ENCODE results near the gene SLC26A2.
A peak's percentile ranks its signal among the peaks of the same experiment; 100 is the strongest.

Gene SLC26A2

DNA sequence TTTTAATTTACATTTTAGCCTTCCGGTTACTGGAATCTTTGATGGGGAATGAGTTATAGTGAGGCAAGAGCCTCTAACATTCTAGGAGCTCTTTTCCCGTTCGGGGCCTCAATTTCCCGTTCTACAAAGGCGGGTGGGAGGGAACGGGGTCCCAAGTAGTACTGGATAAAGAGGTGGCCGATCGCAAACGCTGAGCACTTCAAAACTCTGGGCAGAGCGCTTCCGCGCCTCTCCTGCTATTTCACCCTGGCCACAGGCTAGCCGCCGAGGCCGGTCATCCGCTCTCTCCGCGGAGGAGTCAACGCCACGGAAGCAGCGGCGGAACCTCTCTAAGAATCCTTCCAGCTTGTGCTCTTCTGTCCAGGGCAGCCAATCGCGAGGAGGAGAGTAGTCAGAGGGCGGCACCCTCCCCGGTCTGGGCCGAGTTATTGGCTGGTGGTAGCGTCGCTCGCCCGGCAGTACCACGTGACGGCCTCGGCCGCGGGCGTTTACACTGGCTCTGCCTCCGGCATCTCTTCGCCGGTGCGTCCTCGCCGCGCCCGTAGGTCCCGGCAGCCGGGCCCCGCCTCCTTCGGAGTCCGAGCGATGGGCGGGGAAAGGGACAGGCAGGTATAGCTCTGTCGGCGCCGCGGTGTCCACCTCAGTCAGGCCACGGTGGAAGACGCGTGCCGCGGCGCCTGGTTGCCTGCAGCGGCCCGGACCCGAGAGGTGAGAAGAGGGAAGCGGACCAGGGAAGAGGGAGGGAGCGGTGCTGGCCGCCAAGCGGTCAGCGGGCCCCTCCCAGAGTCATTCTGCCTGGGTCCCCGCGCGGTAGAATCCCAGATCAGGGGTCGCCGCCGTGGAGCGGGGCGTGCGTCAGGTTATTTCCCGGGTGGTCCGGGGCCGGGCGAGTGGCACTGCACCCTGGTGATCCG, at the start of gene SLC26A2:
SLC26A2 (plus strand) TSS at position 487 of the 914 bp plus-strand sequence. CDS start 16,895 bp downstream, outside the sequence.
- intact Hi-C loops (cut with DNase I; ENCODE audit: low total_unique reads): loop anchor here (5.0 kb wide), 1 partner anchor 123 kb away; no protein-coding TSS in a partner anchor
- no peaks in the 10 kb centered on the region for H3K9me3 ChIP-seq
- no peaks in the 10 kb centered on the region for H3K27me3 ChIP-seq
- H3K4me1 ChIP-seq: peaks cover 0 to 27% (median 11%) of the 10 kb centered on the region in 4 donors
- TF ChIP-seq, protein P1, sequence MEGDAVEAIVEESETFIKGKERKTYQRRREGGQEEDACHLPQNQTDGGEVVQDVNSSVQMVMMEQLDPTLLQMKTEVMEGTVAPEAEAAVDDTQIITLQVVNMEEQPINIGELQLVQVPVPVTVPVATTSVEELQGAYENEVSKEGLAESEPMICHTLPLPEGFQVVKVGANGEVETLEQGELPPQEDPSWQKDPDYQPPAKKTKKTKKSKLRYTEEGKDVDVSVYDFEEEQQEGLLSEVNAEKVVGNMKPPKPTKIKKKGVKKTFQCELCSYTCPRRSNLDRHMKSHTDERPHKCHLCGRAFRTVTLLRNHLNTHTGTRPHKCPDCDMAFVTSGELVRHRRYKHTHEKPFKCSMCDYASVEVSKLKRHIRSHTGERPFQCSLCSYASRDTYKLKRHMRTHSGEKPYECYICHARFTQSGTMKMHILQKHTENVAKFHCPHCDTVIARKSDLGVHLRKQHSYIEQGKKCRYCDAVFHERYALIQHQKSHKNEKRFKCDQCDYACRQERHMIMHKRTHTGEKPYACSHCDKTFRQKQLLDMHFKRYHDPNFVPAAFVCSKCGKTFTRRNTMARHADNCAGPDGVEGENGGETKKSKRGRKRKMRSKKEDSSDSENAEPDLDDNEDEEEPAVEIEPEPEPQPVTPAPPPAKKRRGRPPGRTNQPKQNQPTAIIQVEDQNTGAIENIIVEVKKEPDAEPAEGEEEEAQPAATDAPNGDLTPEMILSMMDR (IDR thresholded peaks at IDR 0.05): peak in 1 of 2 experiments; percentile 25
- H3K4me3 ChIP-seq: peak within 1 kb of the TSS; percentile 68 to 81
- DNase-seq: peak; percentile 99
- peak within 1 kb of the TSS; percentile 87 to 96 for H3K27ac ChIP-seq
- H3K36me3 ChIP-seq: no peaks in the 10 kb centered on the region

DNA sequence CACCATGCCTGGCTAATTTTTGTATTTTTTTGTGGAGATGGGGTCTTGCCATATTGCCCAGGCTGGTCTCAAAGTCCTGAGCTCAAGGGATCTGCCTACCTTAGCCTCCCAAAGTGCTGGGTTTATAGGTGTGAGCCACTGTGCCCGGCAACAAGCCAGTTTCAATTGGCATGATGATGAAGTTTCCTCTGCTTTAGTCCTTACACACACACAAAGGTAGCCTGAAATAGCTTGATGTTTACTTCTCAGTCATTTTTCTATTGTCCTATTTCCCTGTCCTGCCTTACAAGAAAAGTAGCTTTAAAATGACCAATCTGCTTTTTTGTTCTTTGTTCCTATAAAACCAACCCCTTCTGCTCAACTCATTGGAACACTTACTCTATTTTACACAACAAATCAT, 49.5 kb upstream of the SLC26A2 start:
- no peak overlapping the region for H3K27ac ChIP-seq
- no peak for DNase-seq
- peaks cover 0 to 8% (median 0%) of the 10 kb centered on the region in 4 donors for H3K4me1 ChIP-seq
- TF ChIP-seq, protein P1 (IDR thresholded peaks at IDR 0.05): no peak
- H3K27me3 ChIP-seq: no peaks in the 10 kb centered on the region
- no peaks in the 10 kb centered on the region for H3K36me3 ChIP-seq
- H3K9me3 ChIP-seq: no peaks in the 10 kb centered on the region
- intact Hi-C loops (cut with DNase I; ENCODE audit: low total_unique reads): no loop called here
- no peak overlapping the region for H3K4me3 ChIP-seq

DNA sequence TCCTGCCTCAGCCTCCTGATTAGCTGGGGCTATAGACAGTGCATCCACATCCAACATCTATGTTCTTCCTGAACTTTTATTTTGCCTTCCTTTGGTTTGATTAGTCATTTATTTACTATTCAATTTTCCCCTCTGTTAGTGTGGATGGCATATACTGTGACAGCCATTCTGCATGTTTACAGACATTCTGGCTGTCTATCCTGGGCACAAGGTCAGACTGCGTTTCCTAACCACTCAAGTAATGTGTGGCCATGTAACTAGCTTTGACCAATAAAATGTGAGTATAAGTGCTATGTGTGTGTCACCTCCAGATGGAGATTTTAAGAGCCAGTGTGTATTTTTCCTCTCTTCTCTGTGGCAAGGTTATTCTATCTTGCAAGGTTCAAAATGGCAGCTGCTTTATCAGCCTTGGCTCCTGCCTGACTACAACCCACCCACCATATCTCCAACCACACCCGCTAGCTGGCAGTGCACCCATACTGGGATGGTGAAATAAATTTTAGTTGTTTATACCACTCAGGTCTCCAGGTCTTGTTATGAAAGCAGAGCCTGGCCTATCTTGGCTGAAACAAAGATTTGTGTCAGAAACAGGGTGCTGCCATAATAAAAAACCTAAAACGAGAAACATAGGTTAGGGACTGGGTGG, 48.2 kb upstream of the SLC26A2 start:
- TF ChIP-seq, protein P1 (IDR thresholded peaks at IDR 0.05): no peak
- Histone ChIP-seq H3K36me3 (no peaks in the 10 kb centered on the region), H3K4me1 (peaks cover 0 to 20% (median 2%) of the 10 kb centered on the region in 4 donors), H3K9me3 (no peaks in the 10 kb centered on the region), H3K4me3 (no peak overlapping the region), H3K27me3 (no peaks in the 10 kb centered on the region), H3K27ac (no peak overlapping the region)
- DNase-seq: no peak
- intact Hi-C loops (cut with DNase I; ENCODE audit: low total_unique reads): no loop called here

GRCh38 chr5:149913436-149914419, 46.8 kb upstream of the SLC26A2 start:
- Histone ChIP-seq H3K4me3 (no peak overlapping the region), H3K27me3 (no peaks in the 10 kb centered on the region), H3K4me1 (peaks cover 0 to 33% (median 7%) of the 10 kb centered on the region in 4 donors), H3K9me3 (no peaks in the 10 kb centered on the region), H3K27ac (no peak overlapping the region), H3K36me3 (no peaks in the 10 kb centered on the region)
- no peak for DNase-seq
- TF ChIP-seq, protein P1 (IDR thresholded peaks at IDR 0.05): no peak
- intact Hi-C loops (cut with DNase I; ENCODE audit: low total_unique reads): no loop called here
